HG02623 (cell line): ENCODE data around the gene EFCAB6.

ENCODE experiments used
- ATAC-seq: cut with Tn5 transposase; IDR thresholded peaks from one replicate; pipeline ENCODE4 v1.9.1; 2021; ENCODE audit warnings: moderate library complexity; ENCODE audit not compliant: unreplicated experiment

The EFCAB6 gene

GRCh38 chr22:43642319-43643206 is 169.5 kb downstream of the EFCAB6 start:
- no peak for ATAC-seq

- no peak for ATAC-seq
Observed at GRCh38 chr22:43639228-43639948, 172.7 kb downstream of the EFCAB6 start.

DNA sequence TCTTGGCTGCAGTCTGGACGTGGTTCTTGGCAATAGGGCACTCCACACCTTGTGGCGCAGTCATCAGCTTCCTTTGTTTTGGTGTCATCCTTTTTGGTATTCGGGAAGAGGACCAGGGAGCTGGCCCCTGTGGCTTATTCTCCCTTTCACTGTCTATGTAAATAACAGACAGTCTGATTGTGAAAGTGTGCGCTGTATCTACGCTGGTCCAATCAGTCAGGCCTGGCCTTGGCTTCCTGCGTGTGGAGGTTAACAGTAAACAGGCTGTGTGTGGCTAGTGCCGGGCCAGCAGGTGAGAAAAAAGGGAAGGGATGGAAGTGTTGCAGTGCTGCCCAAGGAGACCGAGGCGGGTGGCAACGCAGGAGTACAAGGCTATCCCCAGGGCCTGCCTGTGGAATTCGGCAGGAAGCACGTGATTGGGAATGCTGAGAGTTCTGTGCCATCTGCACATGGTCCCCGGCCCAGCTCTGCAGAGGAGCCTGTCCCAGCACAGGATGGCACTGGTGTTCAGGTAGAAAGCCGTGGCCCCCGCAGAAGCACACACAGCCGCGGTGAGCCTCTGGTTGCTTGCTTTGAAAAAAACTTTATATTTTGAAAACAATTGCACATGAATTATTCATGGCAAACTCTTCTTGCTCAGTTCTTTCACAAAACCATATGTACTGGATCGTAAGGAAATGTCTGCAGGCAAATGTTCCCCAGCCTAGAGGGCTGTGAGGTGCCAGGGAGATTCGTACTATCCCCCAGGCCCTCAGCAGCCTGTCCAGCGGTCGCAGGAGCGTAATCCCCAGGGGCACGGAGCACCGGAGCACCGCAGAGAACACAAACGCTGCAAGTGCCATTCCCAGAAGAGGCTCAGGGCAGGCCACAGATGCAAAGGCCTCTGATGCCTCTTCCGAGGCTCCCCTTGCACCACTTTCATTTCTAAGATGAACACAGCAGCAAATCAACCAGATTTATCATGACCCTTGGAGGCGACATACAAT is 174.5 kb downstream of the EFCAB6 start:
- ATAC-seq, result no peak

GRCh38 chr22:43636086-43636485 is 176.0 kb downstream of the EFCAB6 start:
- no peak for ATAC-seq

DNA sequence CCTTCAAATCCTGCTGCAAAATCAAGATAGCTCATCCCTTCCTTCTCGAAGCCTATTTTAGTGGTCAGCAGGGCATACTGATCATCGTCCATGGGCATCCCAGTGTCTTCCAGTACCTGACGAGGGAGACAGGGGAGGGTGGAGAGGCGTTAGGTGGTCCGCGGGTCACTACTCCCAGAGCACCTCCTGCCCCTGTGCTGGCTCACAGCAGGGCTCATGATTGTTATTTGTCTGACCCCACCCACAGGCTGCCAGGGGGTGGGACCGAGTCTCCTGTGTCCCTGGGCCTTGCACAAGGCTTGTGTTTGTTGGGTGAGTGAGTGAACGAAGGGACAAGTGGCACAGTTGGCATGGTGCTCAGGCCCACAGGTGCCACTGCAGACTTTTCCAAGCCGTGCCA is 177.0 kb downstream of the EFCAB6 start:
- ATAC-seq, result no peak

DNA sequence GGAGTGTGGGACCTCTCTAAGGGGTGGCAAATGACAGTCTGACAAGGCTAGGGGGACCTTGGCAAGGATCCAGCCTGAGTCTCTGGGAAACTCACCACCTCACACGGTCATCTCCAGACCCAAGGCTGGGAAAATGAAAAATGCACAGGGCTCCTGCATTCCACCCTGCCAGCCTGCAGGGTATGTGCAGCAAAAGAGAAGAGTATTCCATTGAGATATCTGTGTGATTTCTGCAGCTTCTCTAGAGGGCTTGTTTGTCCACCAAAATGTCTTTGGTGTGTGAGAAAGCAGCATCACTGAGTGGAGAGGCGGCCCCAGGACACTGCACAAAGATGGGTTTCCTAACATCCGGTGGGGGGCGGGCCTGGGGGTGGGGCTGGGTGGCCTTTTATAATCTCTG is 177.8 kb downstream of the EFCAB6 start:
- ATAC-seq, result no peak

DNA sequence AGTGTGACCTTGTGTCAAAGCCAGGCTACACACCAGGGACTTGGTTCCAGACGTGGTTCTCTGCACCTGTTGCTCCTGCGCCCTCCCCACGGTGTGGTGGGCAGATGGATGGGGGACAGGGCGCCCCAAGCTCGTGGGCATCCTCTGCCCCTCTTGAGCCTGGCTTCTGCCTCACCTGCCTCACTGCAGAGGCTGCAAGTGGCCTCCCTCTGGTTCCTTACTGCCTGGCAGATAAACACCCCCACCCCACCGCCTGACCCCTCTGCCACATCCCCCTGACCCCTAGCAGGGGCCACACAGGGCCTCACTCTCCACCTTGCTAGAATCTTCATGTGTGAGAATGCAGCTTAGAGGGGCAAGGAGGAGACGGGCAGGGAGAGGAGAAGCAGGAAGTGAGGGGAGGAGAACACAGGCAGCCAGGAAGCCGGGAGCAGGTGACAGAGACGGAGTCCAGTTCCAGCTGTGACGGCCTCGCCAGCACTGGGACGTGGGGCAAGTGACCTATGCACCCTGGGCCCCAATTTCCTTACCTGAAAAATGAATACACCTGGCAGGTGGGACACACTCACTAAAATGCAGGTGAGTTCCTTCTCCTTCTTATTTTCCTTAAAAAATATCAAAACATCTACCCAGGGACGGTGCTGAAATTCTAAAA is 178.3 kb downstream of the EFCAB6 start:
- ATAC-seq, result no peak

GRCh38 chr22:43631846-43632245 is 180.3 kb downstream of the EFCAB6 start:
- no peak for ATAC-seq

DNA sequence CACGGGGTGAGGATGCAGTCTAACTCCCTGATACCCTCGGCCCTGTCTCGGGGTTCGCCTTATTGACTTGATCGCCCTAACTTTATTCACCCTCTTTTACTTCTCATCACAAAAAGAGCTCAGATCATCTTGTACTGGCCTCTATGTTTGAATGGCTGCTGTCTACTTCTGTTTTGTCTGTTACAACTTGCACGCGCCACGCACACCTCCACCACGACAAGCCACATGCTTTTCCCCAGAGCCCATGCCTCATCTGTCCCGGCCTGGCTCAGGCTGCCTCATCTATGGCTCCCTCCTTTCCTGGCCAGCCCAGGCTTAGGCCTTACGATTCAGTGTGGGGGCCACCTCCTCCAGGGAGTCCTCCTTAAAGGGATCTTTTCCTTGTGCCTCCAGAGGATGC is 180.9 kb downstream of the EFCAB6 start:
- no peak for ATAC-seq

DNA sequence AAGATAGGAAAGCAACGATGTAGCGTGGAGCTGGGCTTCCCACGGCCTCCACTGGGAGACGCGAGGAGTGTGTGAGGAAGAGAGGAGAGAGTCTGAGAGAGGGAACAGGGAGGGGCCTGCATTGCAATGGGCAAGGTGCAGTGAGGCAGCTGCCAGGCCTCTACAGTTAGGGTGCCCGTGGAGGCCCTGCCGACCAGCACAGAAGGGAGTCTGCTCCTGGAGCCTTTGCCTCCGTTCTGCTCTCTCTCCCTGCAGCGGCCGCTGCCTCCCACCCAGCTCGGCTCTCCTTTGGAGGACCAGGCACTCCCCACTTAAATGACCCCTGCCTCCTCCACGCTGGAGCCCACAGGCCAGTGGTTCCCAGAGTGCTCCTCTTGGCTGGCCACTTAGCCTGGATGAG is 181.7 kb downstream of the EFCAB6 start:
- ATAC-seq, result no peak

DNA sequence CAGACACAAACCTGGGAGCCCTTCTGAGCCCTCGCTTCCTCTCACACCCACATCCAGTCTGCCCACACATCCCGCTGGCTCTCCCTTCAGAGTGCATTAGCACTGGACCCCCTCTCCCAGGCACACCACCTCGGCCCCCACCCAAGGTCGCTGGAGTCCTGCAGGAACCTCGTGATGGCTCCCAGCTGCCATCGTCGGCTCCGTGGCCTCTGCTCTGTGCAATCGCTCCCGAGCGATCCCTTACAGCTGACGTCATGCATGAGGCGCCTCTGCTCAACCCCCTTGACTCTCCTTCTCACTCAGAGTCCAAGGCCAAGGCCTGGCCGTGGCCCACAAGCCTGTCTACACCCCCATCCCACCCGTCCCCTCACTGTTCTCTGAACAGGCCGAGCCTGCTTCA is 183.9 kb downstream of the EFCAB6 start:
- ATAC-seq, result no peak

GRCh38 chr22:43627485-43628213 is 184.5 kb downstream of the EFCAB6 start:
- no peak for ATAC-seq

DNA sequence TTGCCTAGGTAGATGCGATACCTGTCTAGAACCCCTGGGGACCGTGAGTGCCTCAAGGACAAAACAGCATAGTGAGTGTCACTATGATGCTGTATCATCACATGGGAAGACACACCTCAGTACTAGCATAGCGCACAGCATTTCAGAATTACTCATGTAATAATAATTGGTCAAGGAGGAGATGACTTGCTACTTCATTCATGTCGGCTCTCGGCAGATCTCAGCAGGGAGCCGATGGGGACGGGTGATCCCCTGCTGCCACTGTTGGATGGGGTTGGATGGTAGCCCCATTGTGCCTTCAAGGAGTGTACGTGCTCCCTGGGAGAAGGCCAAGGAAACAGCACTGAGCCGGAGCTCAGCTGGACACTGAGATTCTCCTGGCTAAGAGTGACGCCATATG is 186.9 kb downstream of the EFCAB6 start:
- no peak for ATAC-seq

GRCh38 chr22:43624144-43624998 is 187.7 kb downstream of the EFCAB6 start:
- no peak for ATAC-seq

DNA sequence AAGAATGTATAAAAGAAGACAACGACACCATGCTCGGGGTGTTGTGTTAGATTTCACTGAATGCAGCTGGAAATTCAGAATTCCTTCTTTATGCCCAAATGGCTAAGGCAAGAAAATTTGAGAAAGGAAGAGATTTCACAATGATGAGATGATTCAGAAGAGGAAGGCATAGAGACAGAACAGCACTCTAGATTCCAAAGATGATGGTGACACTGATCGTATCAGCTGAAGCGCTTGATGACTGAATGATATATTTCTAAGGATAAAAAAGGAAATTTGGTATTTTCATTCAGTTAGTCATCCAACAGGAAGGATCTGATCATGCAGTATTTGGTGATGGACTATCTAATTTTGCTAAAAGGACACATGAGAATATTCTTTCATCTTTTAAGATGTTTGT is 189.2 kb downstream of the EFCAB6 start:
- ATAC-seq, result no peak

DNA sequence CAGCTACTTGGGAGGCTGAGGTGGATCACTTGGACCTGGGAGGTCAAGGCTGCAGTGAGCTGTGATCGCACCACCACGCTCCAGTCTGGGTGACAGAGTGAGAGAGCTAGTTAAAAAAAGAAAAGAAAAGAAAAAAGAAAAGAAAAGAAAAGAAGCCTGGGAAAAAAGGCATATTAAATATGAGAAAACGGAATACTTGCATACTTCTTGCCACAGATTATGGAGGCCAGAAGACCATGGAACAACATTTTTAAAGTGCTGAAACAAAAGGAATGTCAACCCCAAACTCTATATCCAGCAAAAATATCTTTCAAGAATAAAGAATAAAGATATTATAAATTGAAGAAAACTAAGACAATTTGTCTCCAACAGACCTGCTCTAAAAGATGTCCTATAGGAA is 191.9 kb downstream of the EFCAB6 start:
- ATAC-seq, result no peak

GRCh38 chr22:43618517-43618916 is 193.6 kb downstream of the EFCAB6 start:
- ATAC-seq, result no peak

GRCh38 chr22:43616645-43617044 is 195.5 kb downstream of the EFCAB6 start:
- no peak for ATAC-seq

GRCh38 chr22:43600265-43600664 is 211.8 kb downstream of the EFCAB6 start:
- ATAC-seq, result no peak
